Measurements from ENCODE around the gene MTMR3. TPM values are rescaled to one million over a fixed set of nuclear protein-coding genes. Genes with fewer than 3 reads are reported as not detected.

MTMR3 gene
- total RNA-seq, 1 experiment from 2014 or later: 26.8 TPM

DNA sequence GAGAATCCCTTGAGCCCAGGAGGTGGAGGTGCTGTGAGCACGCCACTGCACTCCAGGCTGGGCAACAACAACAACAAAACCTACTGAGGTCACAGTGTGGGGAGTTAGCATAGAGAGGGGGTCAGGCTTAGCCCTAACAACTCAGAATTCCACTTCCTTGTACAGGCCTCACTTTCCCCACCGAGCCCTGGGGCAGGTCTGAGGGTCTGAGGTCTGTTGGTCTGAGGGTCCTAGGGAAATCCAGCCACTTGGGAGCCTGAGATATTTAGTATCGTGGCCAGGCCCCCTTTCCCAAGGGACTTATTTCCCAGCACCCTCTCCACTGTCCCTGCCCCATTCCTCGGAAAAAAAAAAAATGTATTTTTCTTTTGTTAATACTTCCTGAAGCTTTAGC is 162.5 kb downstream of the MTMR3 start:
- Histone ChIP-seq H3K9me3 (ENCODE audit: control insufficient read depth, insufficient read depth, low read depth, low read length) (no peaks in the 10 kb centered on the region), H3K36me3 (ENCODE audit: control insufficient read depth, insufficient read depth, low read length) (no peaks in the 10 kb centered on the region), H3K4me1 (ENCODE audit: control insufficient read depth, insufficient read depth, low read length) (peaks cover 3% of the 10 kb centered on the region; the same call in 1 of the 2 replicates), H3K27ac (ENCODE audit: low read length) (no peak overlapping the region), H3K27me3 (ENCODE audit: control insufficient read depth, insufficient read depth, low read length) (no peaks in the 10 kb centered on the region), H3K4me3 (ENCODE audit: low read depth in 2 of 2, low read length in 2 of 2) (no peak overlapping the region)
- ChIA-PET CTCF (no interaction called here), POLR2A (no interaction called here)
- intact Hi-C loops (cut with micrococcal nuclease; ENCODE audit: unreplicated experiment): no loop called here
- no peak for DNase-seq (ENCODE audit: low read depth, low spot score)
- in situ Hi-C loops (cut with HindIII; ENCODE audit: low pct_unique_long_range_greater_than_20kb, low sequenced_read_pairs): no loop called here
- TF ChIP-seq, protein P1, sequence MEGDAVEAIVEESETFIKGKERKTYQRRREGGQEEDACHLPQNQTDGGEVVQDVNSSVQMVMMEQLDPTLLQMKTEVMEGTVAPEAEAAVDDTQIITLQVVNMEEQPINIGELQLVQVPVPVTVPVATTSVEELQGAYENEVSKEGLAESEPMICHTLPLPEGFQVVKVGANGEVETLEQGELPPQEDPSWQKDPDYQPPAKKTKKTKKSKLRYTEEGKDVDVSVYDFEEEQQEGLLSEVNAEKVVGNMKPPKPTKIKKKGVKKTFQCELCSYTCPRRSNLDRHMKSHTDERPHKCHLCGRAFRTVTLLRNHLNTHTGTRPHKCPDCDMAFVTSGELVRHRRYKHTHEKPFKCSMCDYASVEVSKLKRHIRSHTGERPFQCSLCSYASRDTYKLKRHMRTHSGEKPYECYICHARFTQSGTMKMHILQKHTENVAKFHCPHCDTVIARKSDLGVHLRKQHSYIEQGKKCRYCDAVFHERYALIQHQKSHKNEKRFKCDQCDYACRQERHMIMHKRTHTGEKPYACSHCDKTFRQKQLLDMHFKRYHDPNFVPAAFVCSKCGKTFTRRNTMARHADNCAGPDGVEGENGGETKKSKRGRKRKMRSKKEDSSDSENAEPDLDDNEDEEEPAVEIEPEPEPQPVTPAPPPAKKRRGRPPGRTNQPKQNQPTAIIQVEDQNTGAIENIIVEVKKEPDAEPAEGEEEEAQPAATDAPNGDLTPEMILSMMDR (IDR thresholded peaks at IDR 0.05): no peak
- TF ChIP-seq POLR2AphosphoS5 (IDR thresholded peaks at IDR 0.05; ENCODE audit: low read depth, low read length) (no peak), TCF7L2 (IDR thresholded peaks at IDR 0.05; ENCODE audit: low read depth, low read length) (no peak)
- no TSS peak for BruUV-seq (replicated peaks)
- ATAC-seq: no peak

DNA sequence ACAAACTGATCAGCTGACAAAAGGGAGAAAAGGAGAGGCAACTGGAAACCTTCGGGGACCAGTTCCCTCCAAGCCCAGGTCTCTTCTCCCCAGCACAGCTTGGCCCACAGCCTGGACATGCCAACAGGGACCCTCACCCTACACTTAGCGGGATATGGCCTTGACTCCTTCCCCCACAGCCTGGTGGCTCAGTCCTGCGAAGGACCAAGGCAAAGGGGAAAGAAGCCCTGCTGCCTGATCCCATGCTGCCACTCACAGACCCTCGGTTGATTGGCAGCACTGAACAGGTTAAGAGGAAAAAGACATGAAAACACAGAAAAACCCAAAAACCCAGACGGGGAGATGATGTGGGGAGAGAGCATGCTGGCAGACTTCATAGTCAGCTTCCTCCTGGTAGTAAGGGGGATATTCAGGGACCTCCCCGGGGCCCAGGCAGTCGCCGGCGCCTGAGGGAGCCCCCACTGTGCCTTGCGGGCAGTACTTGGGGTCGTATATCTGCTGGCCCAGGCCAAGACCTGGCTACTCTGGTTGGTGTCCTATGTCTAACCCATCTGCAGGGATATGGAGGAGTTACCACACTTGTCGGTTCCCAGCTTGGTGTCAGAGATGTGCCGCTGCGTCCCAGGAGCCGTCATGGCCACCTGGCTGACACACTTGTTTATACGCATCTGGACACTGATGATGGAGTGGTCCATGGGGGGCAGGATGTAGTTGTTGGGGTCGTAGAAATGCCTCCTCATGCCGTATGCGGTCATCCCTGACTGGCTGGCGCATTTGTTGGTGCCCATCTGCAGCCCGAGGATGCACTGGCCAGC is 163.1 kb downstream of the MTMR3 start:
- no peak for DNase-seq (ENCODE audit: low read depth, low spot score)
- in situ Hi-C loops (cut with HindIII; ENCODE audit: low pct_unique_long_range_greater_than_20kb, low sequenced_read_pairs): no loop called here
- ATAC-seq: no peak
- Histone ChIP-seq H3K27ac (ENCODE audit: low read length) (no peak overlapping the region), H3K9me3 (ENCODE audit: control insufficient read depth, insufficient read depth, low read depth, low read length) (no peaks in the 10 kb centered on the region), H3K27me3 (ENCODE audit: control insufficient read depth, insufficient read depth, low read length) (no peaks in the 10 kb centered on the region), H3K36me3 (ENCODE audit: control insufficient read depth, insufficient read depth, low read length) (no peaks in the 10 kb centered on the region), H3K4me1 (ENCODE audit: control insufficient read depth, insufficient read depth, low read length) (peaks cover 3% of the 10 kb centered on the region; the same call in 1 of the 2 replicates), H3K4me3 (ENCODE audit: low read depth in 2 of 2, low read length in 2 of 2) (no peak overlapping the region)
- POLR2A ChIA-PET: interaction anchor here (0.6 kb wide), 1 partner anchor 18 kb away, joined by 4 read pairs; no protein-coding TSS in a partner anchor
- intact Hi-C loops (cut with micrococcal nuclease; ENCODE audit: unreplicated experiment): no loop called here
- CTCF ChIA-PET: no interaction called here
- TF ChIP-seq SIN3A (IDR thresholded peaks at IDR 0.05; ENCODE audit: borderline replicate concordance, insufficient read depth, low read depth, low read length) (no peak), POLR2AphosphoS5 (IDR thresholded peaks at IDR 0.05; ENCODE audit: low read depth, low read length) (no peak), TCF7L2 (IDR thresholded peaks at IDR 0.05; ENCODE audit: low read depth, low read length) (no peak)
- TF ChIP-seq, protein P1 (IDR thresholded peaks at IDR 0.05): no peak
- TF ChIP-seq, protein P2, sequence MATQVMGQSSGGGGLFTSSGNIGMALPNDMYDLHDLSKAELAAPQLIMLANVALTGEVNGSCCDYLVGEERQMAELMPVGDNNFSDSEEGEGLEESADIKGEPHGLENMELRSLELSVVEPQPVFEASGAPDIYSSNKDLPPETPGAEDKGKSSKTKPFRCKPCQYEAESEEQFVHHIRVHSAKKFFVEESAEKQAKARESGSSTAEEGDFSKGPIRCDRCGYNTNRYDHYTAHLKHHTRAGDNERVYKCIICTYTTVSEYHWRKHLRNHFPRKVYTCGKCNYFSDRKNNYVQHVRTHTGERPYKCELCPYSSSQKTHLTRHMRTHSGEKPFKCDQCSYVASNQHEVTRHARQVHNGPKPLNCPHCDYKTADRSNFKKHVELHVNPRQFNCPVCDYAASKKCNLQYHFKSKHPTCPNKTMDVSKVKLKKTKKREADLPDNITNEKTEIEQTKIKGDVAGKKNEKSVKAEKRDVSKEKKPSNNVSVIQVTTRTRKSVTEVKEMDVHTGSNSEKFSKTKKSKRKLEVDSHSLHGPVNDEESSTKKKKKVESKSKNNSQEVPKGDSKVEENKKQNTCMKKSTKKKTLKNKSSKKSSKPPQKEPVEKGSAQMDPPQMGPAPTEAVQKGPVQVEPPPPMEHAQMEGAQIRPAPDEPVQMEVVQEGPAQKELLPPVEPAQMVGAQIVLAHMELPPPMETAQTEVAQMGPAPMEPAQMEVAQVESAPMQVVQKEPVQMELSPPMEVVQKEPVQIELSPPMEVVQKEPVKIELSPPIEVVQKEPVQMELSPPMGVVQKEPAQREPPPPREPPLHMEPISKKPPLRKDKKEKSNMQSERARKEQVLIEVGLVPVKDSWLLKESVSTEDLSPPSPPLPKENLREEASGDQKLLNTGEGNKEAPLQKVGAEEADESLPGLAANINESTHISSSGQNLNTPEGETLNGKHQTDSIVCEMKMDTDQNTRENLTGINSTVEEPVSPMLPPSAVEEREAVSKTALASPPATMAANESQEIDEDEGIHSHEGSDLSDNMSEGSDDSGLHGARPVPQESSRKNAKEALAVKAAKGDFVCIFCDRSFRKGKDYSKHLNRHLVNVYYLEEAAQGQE (IDR thresholded peaks at IDR 0.05; ENCODE audit: insufficient read depth in 1 of 2, low read depth in 2 of 2, low read length in 1 of 2): no peak
- BruUV-seq (replicated peaks): no TSS peak

All from Panc1 (cell line).